Measurements from ENCODE around the gene SEMA4C.

Gene SEMA4C

GRCh38 chr2:96879545-96880040 lies 9.7 kb upstream of the SEMA4C start:
- Histone ChIP-seq H3K36me3 (ENCODE audit: insufficient read depth, low read length) (no peaks in the 10 kb centered on the region), H3K9ac (ENCODE audit: insufficient read length) (no peak overlapping the region), H3K9me3 (ENCODE audit: low read depth, low read length) (no peaks in the 10 kb centered on the region), H3K4me3 (no peak overlapping the region), H3K27ac (no peak overlapping the region)
- TF ChIP-seq POLR2AphosphoS5 (IDR thresholded peaks at IDR 0.05; ENCODE audit: borderline replicate concordance, low read depth, low read length) (no peak), FOXP2 (optimal IDR thresholded peaks at IDR 0.05; ENCODE audit: control extremely low read depth, extremely low read length, insufficient read depth) (no peak), EZH2 (IDR thresholded peaks at IDR 0.05) (no peak)
- DNase-seq (ENCODE audit: low read depth, low spot score): no peak

GRCh38 chr2:96878796-96879544 lies 9.1 kb upstream of the SEMA4C start:
- no peaks in the 10 kb centered on the region for H3K9me3 ChIP-seq (ENCODE audit: low read depth, low read length)
- no peak overlapping the region for H3K9ac ChIP-seq (ENCODE audit: insufficient read length)
- TF ChIP-seq EZH2 (IDR thresholded peaks at IDR 0.05) (no peak), POLR2AphosphoS5 (IDR thresholded peaks at IDR 0.05; ENCODE audit: borderline replicate concordance, low read depth, low read length) (no peak), FOXP2 (optimal IDR thresholded peaks at IDR 0.05; ENCODE audit: control extremely low read depth, extremely low read length, insufficient read depth) (no peak)
- H3K36me3 ChIP-seq (ENCODE audit: insufficient read depth, low read length): no peaks in the 10 kb centered on the region
- H3K4me3 ChIP-seq: no peak overlapping the region
- H3K27ac ChIP-seq: no peak overlapping the region
- DNase-seq (ENCODE audit: low read depth, low spot score): no peak

GRCh38 chr2:96878171-96878570 lies 8.3 kb upstream of the SEMA4C start:
- Histone ChIP-seq H3K9ac (ENCODE audit: insufficient read length) (no peak overlapping the region), H3K9me3 (ENCODE audit: low read depth, low read length) (no peaks in the 10 kb centered on the region), H3K4me3 (no peak overlapping the region), H3K27ac (no peak overlapping the region), H3K36me3 (ENCODE audit: insufficient read depth, low read length) (no peaks in the 10 kb centered on the region)
- TF ChIP-seq EZH2 (IDR thresholded peaks at IDR 0.05) (no peak), FOXP2 (optimal IDR thresholded peaks at IDR 0.05; ENCODE audit: control extremely low read depth, extremely low read length, insufficient read depth) (no peak)
- DNase-seq (ENCODE audit: low read depth, low spot score): no peak

- H3K4me3 ChIP-seq: no peak overlapping the region
- H3K36me3 ChIP-seq (ENCODE audit: insufficient read depth, low read length): no peaks in the 10 kb centered on the region
- no peak for TF ChIP-seq EZH2 (IDR thresholded peaks at IDR 0.05)
- TF ChIP-seq FOXP2 (optimal IDR thresholded peaks at IDR 0.05; ENCODE audit: control extremely low read depth, extremely low read length, insufficient read depth): no peak
- no peak for TF ChIP-seq POLR2AphosphoS5 (IDR thresholded peaks at IDR 0.05; ENCODE audit: borderline replicate concordance, low read depth, low read length)
- H3K9ac ChIP-seq (ENCODE audit: insufficient read length): no peak overlapping the region
- no peak for DNase-seq (ENCODE audit: low read depth, low spot score)
- no peaks in the 10 kb centered on the region for H3K9me3 ChIP-seq (ENCODE audit: low read depth, low read length)
- H3K27ac ChIP-seq: no peak overlapping the region
These were observed 7.8 kb upstream of the SEMA4C start for GRCh38 chr2:96877631-96878092.

GRCh38 chr2:96877042-96877451 lies 7.2 kb upstream of the SEMA4C start:
- no peak for DNase-seq (ENCODE audit: low read depth, low spot score)
- no peaks in the 10 kb centered on the region for H3K36me3 ChIP-seq (ENCODE audit: insufficient read depth, low read length)
- H3K9ac ChIP-seq (ENCODE audit: insufficient read length): no peak overlapping the region
- TF ChIP-seq FOXP2 (optimal IDR thresholded peaks at IDR 0.05; ENCODE audit: control extremely low read depth, extremely low read length, insufficient read depth) (no peak), EZH2 (IDR thresholded peaks at IDR 0.05) (no peak), POLR2AphosphoS5 (IDR thresholded peaks at IDR 0.05; ENCODE audit: borderline replicate concordance, low read depth, low read length) (no peak)
- no peaks in the 10 kb centered on the region for H3K9me3 ChIP-seq (ENCODE audit: low read depth, low read length)
- H3K27ac ChIP-seq: no peak overlapping the region
- no peak overlapping the region for H3K4me3 ChIP-seq

GRCh38 chr2:96876269-96877041 lies 6.6 kb upstream of the SEMA4C start:
- Histone ChIP-seq H3K9ac (ENCODE audit: insufficient read length) (no peak overlapping the region), H3K4me3 (no peak overlapping the region), H3K9me3 (ENCODE audit: low read depth, low read length) (no peaks in the 10 kb centered on the region), H3K27ac (no peak overlapping the region), H3K36me3 (ENCODE audit: insufficient read depth, low read length) (no peaks in the 10 kb centered on the region)
- no peak for TF ChIP-seq FOXP2 (optimal IDR thresholded peaks at IDR 0.05; ENCODE audit: control extremely low read depth, extremely low read length, insufficient read depth)
- no peak for TF ChIP-seq EZH2 (IDR thresholded peaks at IDR 0.05)
- no peak for TF ChIP-seq POLR2AphosphoS5 (IDR thresholded peaks at IDR 0.05; ENCODE audit: borderline replicate concordance, low read depth, low read length)
- DNase-seq (ENCODE audit: low read depth, low spot score): no peak

GRCh38 chr2:96875498-96876268 lies 5.8 kb upstream of the SEMA4C start:
- H3K27ac ChIP-seq: no peak overlapping the region
- TF ChIP-seq FOXP2 (optimal IDR thresholded peaks at IDR 0.05; ENCODE audit: control extremely low read depth, extremely low read length, insufficient read depth) (no peak), POLR2AphosphoS5 (IDR thresholded peaks at IDR 0.05; ENCODE audit: borderline replicate concordance, low read depth, low read length) (no peak), EZH2 (IDR thresholded peaks at IDR 0.05) (no peak)
- no peak for DNase-seq (ENCODE audit: low read depth, low spot score)
- H3K9me3 ChIP-seq (ENCODE audit: low read depth, low read length): no peaks in the 10 kb centered on the region
- H3K9ac ChIP-seq (ENCODE audit: insufficient read length): no peak overlapping the region
- no peak overlapping the region for H3K4me3 ChIP-seq
- H3K36me3 ChIP-seq (ENCODE audit: insufficient read depth, low read length): no peaks in the 10 kb centered on the region

Measured in SK-N-MC (cell line).